DMS153 (cell line): ENCODE measurements around the gene CCL26.
"Not testable (repeated sequence)": the region's sequence is repeated elsewhere in the genome, so short reads cannot be mapped to it uniquely, and the experiment has no call there.

Experiments used
- DNase-seq: peaks from one replicate; lab custom pipeline; 2025; lab: John Stamatoyannopoulos, UW

The CCL26 gene

DNA sequence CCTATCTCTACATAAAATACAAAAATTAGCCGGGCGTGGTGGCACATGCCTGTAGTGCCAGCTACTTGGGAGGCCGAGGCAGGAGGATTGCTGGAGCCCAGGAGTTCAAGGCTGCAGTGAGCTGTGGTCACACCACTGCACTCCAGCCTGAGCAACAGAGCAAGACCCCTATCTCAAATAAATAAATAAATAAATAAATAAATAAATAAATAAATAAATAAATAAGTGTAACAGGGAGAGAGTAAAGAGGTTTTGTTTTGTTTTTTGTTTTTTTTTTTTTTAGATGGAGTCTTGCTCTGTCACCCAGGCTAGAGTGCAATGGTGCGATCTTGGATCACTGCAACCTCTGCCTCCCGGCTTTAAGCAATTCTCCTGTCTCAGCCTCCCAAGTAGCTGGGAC, 20.6 kb upstream of the CCL26 start:
- DNase-seq, result not testable (repeated sequence)

DNA sequence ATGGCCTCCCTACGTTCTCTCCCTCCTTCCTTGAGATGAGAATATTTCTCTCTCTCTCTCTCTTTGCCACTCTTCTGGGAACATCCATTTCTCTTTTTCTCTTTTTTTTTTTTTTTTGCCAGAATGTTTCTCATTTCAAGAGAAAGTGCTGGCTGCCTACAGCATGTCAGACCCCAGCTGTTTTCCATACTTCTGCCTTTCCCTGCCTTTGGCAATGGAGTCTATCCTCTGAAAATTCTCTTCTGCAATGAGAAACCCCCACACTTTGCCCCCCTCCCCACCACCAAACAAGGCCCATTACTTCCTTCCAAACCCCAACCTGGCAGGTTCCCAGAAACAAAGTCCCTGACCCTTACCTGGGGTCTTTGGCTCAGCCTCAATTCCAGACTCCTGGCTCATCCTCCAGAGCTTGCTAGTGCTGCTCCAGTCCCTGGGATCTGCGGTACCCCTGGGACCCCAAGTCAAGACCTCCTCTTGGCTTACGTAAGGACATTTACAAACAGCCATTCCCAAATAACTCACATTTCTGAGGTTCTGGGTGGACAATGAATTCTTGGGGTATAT, 17.4 kb upstream of the CCL26 start:
- no peak for DNase-seq

GRCh38 chr7:75788154-75788847, 16.3 kb upstream of the CCL26 start:
- DNase-seq, result not testable (repeated sequence)

GRCh38 chr7:75783058-75783457, 11.0 kb upstream of the CCL26 start:
- not testable (repeated sequence) for DNase-seq

- DNase-seq, result not testable (repeated sequence)
These were observed 8.7 kb upstream of the CCL26 start for GRCh38 chr7:75780647-75781273.

DNA sequence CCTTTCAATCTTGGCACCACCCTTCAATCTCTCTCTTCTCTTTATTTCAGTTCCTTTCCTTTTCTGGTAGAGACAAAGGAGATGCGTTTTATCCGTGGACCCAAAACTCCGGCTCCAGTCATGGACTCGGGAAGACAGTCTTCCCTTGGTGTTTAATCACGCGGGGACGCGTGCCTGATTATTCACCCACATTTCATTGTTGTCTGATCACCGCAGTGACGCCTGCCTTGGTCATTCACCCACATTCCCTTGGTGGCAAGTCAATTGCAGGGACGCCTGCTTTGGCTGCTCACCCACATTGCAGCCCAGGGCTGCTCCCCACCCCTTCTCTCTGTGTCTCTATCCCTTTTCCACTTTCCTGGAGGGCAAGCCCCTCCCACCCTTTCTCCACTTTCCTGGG, 7.5 kb upstream of the CCL26 start:
- not testable (repeated sequence) for DNase-seq

DNA sequence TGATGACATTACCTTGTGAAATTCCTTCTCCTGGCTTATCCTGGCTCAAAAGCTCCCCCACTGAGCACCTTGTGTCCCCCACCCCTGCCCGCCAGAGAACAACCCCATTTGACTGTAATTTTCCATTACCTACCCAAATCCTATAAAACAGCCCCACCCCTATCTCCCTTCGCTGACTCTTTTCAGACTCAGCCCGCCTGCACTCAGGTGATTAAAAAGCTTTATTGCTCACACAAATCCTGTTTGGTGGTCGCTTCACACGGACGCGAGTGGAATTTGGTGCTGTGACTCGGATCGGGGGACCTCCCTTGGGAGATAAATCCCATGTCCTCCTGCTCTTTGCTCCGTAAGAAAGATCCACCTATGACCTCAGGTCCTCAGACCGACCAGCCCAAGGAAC, 7.0 kb upstream of the CCL26 start:
- not testable (repeated sequence) for DNase-seq

GRCh38 chr7:75776295-75776971, 4.4 kb upstream of the CCL26 start:
- DNase-seq, result no peak

GRCh38 chr7:75773958-75774357, 1.9 kb upstream of the CCL26 start:
- not testable (repeated sequence) for DNase-seq

GRCh38 chr7:75771224-75771623, 787 bp downstream of the CCL26 start:
- no peak for DNase-seq

GRCh38 chr7:75762350-75762917, 9.6 kb downstream of the CCL26 start:
- DNase-seq, result peak; percentile 45

- not testable (repeated sequence) for DNase-seq
These were observed 10.2 kb downstream of the CCL26 start for GRCh38 chr7:75761801-75762200.

DNA sequence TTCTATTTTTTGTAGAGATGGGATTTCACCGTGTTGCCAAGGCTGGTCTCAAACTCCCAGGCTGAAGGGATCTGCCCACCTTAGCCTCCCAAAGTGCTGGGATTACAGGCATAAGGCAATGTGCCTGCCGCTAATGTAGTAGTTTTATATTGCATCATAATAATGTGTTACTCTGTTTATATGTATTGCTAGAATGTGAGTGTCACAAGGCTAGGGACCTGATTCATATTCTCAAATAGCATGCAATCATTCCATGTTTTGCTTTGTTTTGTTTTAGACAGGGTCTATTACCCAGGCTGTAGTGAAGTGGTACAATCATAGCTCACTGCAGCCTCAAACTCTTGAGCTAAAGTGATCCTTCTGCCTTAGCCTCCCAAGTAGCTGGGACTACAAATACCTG, 13.5 kb downstream of the CCL26 start:
- no peak for DNase-seq

- no peak for DNase-seq
These were observed 14.2 kb downstream of the CCL26 start for GRCh38 chr7:75757860-75758259.

GRCh38 chr7:75756991-75757676, 14.9 kb downstream of the CCL26 start:
- DNase-seq, result peak; percentile 9

DNA sequence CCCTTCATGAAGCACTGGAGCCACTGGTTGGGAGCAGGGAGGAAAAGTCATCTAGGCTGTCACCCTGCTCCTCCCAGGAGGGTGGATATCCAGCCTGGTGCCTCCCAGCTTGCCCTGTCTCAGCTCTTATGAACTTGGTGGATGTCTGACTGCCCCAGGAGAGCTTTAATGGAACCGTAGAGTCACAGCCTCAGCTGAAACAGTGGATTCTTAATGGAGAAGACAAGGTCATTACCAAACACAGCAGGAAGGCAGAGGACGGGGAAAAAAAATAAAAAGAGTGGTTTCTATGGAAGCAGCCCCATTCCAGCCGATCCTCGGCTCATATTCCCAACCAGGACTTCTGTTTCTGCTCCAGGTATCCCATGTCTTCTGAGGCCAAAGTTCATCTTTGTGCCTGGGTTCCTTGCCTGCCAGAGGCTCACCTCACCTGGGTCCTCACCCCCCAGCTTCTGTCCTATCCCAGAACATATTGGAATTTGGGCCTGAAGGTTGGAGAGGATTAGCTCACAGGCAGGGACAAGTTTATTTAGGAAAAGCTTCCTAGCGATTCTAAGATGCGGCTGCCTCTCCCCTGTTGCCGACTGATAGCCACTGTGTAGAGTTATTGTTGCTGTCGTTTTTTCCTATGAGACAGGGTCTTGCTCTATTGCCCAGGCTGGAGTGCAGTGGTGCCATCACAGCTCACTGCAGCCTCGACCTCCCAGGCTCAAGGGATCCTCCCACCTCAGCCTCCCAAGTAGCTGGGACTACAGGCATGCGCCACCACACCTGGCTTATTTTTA, 15.6 kb downstream of the CCL26 start:
- no peak for DNase-seq

GRCh38 chr7:75743455-75743859, 28.6 kb downstream of the CCL26 start:
- DNase-seq, result no peak

- DNase-seq, result peak; percentile 47
These were observed 31.0 kb downstream of the CCL26 start for GRCh38 chr7:75740846-75741497.

DNA sequence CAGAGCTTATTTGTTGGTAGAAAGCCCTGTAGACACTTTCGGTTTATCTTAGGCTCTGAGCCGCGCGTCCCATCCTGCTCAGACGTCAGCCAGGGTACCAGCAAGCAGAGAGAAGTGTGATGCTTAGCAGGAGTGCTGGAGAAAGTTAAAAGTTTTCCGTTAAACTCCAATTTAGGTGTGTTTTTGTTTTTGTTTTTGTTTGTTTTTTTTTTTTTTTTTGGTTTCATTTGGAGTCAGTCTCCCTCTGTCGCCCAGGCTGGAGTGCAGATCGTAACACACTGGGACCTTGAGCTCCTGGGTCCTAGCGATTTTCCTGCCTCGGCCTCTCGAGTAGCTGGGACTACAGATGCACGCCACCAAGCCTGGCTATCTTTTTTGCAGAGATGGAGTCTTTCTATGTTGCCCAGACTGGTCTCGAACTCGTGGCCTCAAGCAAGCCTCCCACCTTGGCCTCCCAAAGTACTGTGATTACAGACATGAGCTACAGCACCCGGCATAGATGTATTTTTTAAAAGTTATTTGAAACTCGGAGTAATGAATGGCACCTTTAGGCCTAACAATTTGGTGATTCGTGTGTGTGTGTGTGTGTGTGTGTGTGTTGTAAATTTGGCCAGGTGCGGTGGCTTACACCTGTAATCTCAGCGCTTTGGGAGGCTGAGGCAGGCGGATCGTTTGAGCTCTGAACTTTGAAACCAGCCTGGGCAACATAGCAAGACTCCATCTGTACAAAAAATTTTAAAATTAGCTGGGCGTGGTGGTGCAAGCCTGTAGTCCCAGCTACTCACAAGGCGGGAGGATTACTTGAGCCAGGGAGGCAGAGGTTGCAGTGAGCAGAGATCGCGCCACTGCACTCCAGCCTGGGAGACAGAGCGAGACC, 32.0 kb downstream of the CCL26 start:
- DNase-seq, result no peak
